Measurements from ENCODE around the gene CHD2. TPM values are rescaled to one million over a fixed set of nuclear protein-coding genes. Genes with fewer than 3 reads are reported as not detected.

CHD2 gene
- total RNA-seq, 2 donors from 2014 or later = 31.1 to 37.9 TPM

GRCh38 chr15:92936138-92936537 is 36.0 kb downstream of the CHD2 start:
- TF ChIP-seq, protein P1, sequence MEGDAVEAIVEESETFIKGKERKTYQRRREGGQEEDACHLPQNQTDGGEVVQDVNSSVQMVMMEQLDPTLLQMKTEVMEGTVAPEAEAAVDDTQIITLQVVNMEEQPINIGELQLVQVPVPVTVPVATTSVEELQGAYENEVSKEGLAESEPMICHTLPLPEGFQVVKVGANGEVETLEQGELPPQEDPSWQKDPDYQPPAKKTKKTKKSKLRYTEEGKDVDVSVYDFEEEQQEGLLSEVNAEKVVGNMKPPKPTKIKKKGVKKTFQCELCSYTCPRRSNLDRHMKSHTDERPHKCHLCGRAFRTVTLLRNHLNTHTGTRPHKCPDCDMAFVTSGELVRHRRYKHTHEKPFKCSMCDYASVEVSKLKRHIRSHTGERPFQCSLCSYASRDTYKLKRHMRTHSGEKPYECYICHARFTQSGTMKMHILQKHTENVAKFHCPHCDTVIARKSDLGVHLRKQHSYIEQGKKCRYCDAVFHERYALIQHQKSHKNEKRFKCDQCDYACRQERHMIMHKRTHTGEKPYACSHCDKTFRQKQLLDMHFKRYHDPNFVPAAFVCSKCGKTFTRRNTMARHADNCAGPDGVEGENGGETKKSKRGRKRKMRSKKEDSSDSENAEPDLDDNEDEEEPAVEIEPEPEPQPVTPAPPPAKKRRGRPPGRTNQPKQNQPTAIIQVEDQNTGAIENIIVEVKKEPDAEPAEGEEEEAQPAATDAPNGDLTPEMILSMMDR (IDR thresholded peaks at IDR 0.05) = no peak
- Histone ChIP-seq H3K9me3 (no peaks in the 10 kb centered on the region), H3K27me3 (no peaks in the 10 kb centered on the region), H3K4me1 (peaks cover 0 to 5% of the 10 kb centered on the region in 2 donors), H3K27ac (no peak overlapping the region), H3K36me3 (peaks cover 93% of the 10 kb centered on the region), H3K4me3 (no peak overlapping the region)
- no peak for DNase-seq (ENCODE audit: low spot score)

- TF ChIP-seq, protein P1 (IDR thresholded peaks at IDR 0.05) = no peak
- H3K4me3 ChIP-seq = no peak overlapping the region
- no peaks in the 10 kb centered on the region for H3K27me3 ChIP-seq
- no peak for DNase-seq (ENCODE audit: low spot score)
- no peak overlapping the region for H3K27ac ChIP-seq
- peaks cover 94% of the 10 kb centered on the region for H3K36me3 ChIP-seq
- H3K4me1 ChIP-seq = peaks cover 0 to 5% of the 10 kb centered on the region in 2 donors
- no peaks in the 10 kb centered on the region for H3K9me3 ChIP-seq
Observed at GRCh38 chr15:92936693-92937092, 36.6 kb downstream of the CHD2 start.

- TF ChIP-seq, protein P1 (IDR thresholded peaks at IDR 0.05) = no peak
- H3K4me3 ChIP-seq = no peak overlapping the region
- H3K27ac ChIP-seq = no peak overlapping the region
- no peaks in the 10 kb centered on the region for H3K9me3 ChIP-seq
- H3K27me3 ChIP-seq = no peaks in the 10 kb centered on the region
- peaks cover 95% of the 10 kb centered on the region for H3K36me3 ChIP-seq
- DNase-seq (ENCODE audit: low spot score) = no peak
- H3K4me1 ChIP-seq = peaks cover 0 to 5% of the 10 kb centered on the region in 2 donors
Observed at GRCh38 chr15:92937901-92938300, 37.8 kb downstream of the CHD2 start.

- Histone ChIP-seq H3K36me3 (peaks cover 95% of the 10 kb centered on the region), H3K27ac (no peak overlapping the region), H3K4me1 (peaks cover 0 to 5% of the 10 kb centered on the region in 2 donors), H3K9me3 (no peaks in the 10 kb centered on the region), H3K4me3 (no peak overlapping the region), H3K27me3 (no peaks in the 10 kb centered on the region)
- TF ChIP-seq, protein P1 (IDR thresholded peaks at IDR 0.05) = peak in 1 of 2 donors; percentile 26
- no peak for DNase-seq (ENCODE audit: low spot score)
Observed at GRCh38 chr15:92938387-92938786, 38.3 kb downstream of the CHD2 start.

- Histone ChIP-seq H3K27ac (no peak overlapping the region), H3K4me3 (no peak overlapping the region), H3K36me3 (peaks cover 94% of the 10 kb centered on the region), H3K27me3 (no peaks in the 10 kb centered on the region), H3K4me1 (peaks cover 0 to 5% of the 10 kb centered on the region in 2 donors), H3K9me3 (no peaks in the 10 kb centered on the region)
- TF ChIP-seq, protein P1 (IDR thresholded peaks at IDR 0.05) = no peak
- DNase-seq (ENCODE audit: low spot score) = no peak
Observed at GRCh38 chr15:92941668-92942067, 41.5 kb downstream of the CHD2 start.

DNA sequence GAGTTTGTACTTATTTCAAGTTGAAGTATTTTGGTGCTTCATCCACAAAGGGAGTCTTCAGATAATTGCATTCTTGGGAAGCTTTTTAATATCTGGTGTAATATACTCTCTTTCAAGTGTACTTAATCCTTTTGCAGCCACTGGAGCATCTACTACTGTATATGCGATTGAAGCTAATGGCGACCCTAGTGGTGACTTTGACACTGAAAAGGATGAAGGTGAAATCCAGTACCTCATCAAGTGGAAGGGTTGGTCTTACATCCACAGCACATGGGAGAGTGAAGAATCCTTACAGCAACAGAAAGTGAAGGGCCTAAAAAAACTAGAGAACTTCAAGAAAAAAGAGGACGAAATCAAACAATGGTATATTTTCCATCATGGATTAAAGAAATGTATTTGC is 42.6 kb downstream of the CHD2 start:
- H3K27me3 ChIP-seq = no peaks in the 10 kb centered on the region
- H3K27ac ChIP-seq = no peak overlapping the region
- H3K36me3 ChIP-seq = peaks cover 94% of the 10 kb centered on the region
- DNase-seq (ENCODE audit: low spot score) = no peak
- no peak overlapping the region for H3K4me3 ChIP-seq
- peaks cover 0 to 2% of the 10 kb centered on the region in 2 donors for H3K4me1 ChIP-seq
- no peaks in the 10 kb centered on the region for H3K9me3 ChIP-seq
- TF ChIP-seq, protein P1 (IDR thresholded peaks at IDR 0.05) = no peak

Data from right atrium auricular region (tissue), 2 donors.